ENCODE measurements around the gene TMX3. TPM values are rescaled to one million over a fixed set of nuclear protein-coding genes. Genes with fewer than 3 reads are reported as not detected.

The TMX3 gene
- total RNA-seq, 2 donors from 2014 or later: 44.0 to 52.7 TPM

- Mint-ChIP-seq H3K36me3 (no peaks in the 10 kb centered on the region), H3K9me3 (no peaks in the 10 kb centered on the region), H3K27ac (no peak overlapping the region)
- DNase-seq (ENCODE audit: low spot score in 2 of 2) (no peak), ATAC-seq (no peak)
Observed at GRCh38 chr18:68723539-68723938, 8.6 kb upstream of the TMX3 start.

DNA sequence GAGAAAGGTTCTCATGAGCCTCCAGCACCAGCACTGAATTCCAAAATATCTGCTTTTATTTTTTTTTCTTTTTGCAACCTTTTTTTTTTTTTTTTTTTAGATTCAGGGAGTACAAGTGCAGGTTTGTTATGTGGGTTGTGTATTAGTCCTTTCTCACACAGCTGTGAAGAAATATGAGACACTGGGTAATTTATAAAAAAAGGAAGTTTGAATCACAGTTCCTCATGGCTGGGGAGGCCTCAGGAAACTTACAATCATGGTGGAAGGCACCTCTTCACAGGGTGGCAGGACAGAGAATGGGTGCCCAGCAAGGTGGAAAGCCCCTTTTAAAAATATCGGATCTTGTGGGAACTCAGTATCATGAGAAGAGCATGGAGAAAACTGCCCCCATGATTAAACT, 7.9 kb upstream of the TMX3 start:
- no peak for DNase-seq (ENCODE audit: low spot score in 2 of 2)
- Mint-ChIP-seq H3K9me3 (no peaks in the 10 kb centered on the region), H3K27ac (peak overlapping the region in 1 of 2 donors; percentile 82), H3K36me3 (no peaks in the 10 kb centered on the region)
- no peak for ATAC-seq

DNA sequence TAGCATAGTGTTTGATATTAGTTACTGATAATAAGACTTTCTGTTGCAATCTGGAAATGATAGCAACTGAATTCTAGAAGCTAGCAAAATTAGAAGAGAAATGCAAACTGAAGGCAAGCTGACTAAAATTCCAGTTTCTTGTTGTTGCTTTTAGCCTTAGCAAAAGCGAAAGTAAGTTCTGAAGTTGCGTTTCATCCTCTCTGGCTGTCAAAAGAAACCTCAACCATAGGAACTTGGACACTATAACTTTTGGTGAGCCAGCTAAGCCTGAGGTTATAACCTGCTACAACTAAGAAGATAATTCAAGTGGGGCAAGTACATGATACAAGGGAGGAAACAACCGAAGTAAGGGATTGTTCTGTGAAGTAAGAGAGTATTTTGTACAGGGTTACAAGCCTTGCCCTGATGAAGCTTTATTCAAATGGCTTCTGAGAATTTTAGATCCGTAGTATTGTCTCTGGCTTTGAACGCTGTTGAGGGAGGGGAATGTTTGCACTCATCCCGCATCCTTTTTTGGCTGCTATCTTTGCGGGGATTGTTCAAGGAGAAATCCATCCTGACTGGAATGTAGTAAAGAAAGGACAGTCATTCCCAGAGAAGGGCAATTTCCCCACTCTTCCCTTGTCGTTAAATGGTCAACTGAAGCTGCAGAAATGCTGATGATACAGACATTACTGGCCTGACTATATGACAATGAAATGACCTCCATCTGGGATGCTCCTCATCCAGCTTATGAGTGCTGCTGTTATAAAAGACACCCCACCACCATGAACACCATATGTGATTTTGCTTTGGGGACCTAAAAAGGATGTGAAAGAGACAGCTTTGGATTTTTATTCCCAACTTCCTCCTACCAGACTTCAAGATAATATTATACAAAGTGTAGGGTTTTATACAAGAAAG, 7.0 kb upstream of the TMX3 start:
- no peaks in the 10 kb centered on the region for H3K9me3 Mint-ChIP-seq
- peak overlapping the region; percentile 81 to 82 for H3K27ac Mint-ChIP-seq
- no peaks in the 10 kb centered on the region for H3K36me3 Mint-ChIP-seq
- DNase-seq (ENCODE audit: low spot score in 2 of 2) (no peak), ATAC-seq (peak; percentile 94)

DNA sequence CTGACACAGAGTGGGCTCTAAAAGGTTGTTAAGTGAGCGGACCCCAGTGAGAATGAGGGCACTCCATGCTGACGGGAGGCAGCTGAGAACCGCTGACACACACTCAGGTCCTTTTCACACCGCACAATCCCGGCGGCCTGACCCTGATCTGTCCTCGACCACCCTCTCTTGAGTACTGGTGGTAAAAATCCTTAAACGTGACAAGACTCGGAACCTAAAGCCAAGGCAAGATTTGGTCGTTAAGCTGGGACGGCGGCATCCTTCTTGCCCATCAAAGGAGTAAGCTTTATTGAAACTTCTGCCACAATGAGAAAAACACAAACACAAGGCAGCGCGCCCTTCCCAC, 569 bp downstream of the TMX3 start:
- H3K36me3 Mint-ChIP-seq: peaks cover 23 to 29% of the 10 kb centered on the region in 2 donors
- no peaks in the 10 kb centered on the region for H3K9me3 Mint-ChIP-seq
- peak overlapping the region; percentile 91 to 95 for H3K27ac Mint-ChIP-seq
- no peak for DNase-seq (ENCODE audit: low spot score in 2 of 2)
- ATAC-seq: peak in 1 of 2 donors; percentile 17

GRCh38 chr18:68713796-68714195, 1.1 kb downstream of the TMX3 start:
- Mint-ChIP-seq H3K9me3 (no peaks in the 10 kb centered on the region), H3K36me3 (peaks cover 26 to 34% of the 10 kb centered on the region in 2 donors), H3K27ac (peak overlapping the region; percentile 91 to 95)
- ATAC-seq (no peak), DNase-seq (ENCODE audit: low spot score in 2 of 2) (no peak)

DNA sequence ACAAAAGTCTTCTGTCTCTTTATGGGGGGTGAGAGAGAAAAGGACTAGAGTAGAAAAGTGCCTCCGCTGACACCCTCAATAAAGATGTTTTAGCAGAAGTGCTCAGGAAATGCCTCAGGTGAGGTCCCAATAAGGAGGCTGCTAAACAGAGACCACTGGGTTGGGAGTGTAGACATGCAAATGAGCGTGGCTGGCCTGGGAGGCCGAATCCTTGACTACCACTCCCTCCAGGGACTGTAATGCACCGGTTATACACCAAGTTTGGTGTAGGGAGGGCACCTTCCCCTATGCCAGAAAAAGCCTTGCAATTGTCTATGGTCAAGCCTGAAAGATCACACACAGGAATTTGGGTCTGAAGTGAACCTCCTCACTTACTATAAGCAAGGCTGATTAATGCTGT, 1.8 kb downstream of the TMX3 start:
- peaks cover 32 to 41% of the 10 kb centered on the region in 2 donors for H3K36me3 Mint-ChIP-seq

GRCh38 chr18:68707646-68708045, 7.3 kb downstream of the TMX3 start:
- DNase-seq (ENCODE audit: low spot score in 2 of 2) (no peak), ATAC-seq (no peak)
- Mint-ChIP-seq H3K9me3 (no peaks in the 10 kb centered on the region), H3K36me3 (peaks cover 24 to 57% of the 10 kb centered on the region in 2 donors), H3K27ac (no peak overlapping the region)

More for the DNA sequence above, 1.8 kb downstream of the TMX3 start:
- peak overlapping the region; percentile 54 to 81 for H3K27ac Mint-ChIP-seq
- DNase-seq (ENCODE audit: low spot score in 2 of 2) (no peak), ATAC-seq (no peak)
- H3K9me3 Mint-ChIP-seq: no peaks in the 10 kb centered on the region

DNA sequence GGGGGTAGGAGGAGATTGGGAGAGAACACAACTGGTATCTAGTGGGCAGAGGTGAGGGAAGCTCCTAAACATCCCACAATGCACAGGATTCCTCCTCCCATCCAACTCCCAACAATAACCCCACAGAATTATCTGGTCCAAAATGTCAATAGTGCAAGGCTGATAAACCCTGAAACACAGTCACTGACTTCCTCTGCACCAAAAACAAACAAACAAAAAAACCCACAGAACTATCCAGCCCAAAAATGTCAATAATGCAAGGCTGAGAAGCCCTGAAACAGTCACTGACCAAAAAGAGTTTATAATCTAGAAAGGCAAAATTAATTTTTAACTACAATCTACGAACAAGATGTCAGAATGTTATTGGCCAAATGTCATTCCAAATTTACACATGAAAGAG, 9.8 kb downstream of the TMX3 start:
- ATAC-seq (no peak), DNase-seq (ENCODE audit: low spot score in 2 of 2) (no peak)
- Mint-ChIP-seq H3K9me3 (no peaks in the 10 kb centered on the region), H3K36me3 (peaks cover 20 to 56% of the 10 kb centered on the region in 2 donors), H3K27ac (peak overlapping the region in 1 of 2 donors; percentile 24)

DNA sequence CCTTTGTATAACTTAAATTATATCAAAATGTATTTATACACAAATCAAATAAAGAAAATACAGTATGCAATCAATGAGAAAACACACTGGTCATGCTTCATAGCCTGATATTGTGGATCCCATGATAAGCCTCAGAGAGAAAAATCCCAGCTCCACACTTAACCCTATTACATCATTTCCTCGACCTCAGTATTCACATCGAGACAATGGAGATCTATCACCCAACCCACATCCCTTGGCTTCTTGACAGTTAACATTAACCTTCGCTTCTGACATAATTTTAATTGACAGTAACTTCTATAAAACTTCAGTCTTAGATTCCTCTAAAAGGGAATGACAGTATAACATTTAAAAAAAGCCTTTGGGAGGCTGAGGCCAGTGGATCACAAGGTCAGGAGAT, 11.6 kb downstream of the TMX3 start:
- Mint-ChIP-seq H3K36me3 (peaks cover 9 to 39% of the 10 kb centered on the region in 2 donors), H3K9me3 (no peaks in the 10 kb centered on the region), H3K27ac (no peak overlapping the region)
- DNase-seq (ENCODE audit: low spot score in 2 of 2) (no peak), ATAC-seq (no peak)

DNA sequence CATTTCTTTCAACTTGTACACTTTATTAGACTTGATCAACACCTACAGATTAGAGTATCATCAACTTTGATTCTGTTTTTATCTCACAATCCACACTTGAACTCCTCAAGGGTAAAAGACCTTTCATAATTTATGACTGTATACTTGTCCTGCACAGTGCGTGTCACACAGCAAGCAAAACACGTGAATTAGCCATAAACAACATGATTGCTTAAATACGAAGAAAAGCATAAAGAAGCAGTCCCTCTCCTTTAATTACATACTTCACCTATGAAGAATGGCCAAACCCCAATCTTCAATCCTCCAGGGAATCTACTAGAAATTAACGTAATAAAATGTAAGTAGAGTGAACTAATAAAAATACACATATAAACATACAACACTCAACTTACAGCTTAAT, 13.6 kb downstream of the TMX3 start:
- Mint-ChIP-seq H3K36me3 (peaks cover 0 to 30% of the 10 kb centered on the region in 2 donors), H3K27ac (no peak overlapping the region), H3K9me3 (no peaks in the 10 kb centered on the region)
- ATAC-seq (no peak), DNase-seq (ENCODE audit: low spot score in 2 of 2) (no peak)

DNA sequence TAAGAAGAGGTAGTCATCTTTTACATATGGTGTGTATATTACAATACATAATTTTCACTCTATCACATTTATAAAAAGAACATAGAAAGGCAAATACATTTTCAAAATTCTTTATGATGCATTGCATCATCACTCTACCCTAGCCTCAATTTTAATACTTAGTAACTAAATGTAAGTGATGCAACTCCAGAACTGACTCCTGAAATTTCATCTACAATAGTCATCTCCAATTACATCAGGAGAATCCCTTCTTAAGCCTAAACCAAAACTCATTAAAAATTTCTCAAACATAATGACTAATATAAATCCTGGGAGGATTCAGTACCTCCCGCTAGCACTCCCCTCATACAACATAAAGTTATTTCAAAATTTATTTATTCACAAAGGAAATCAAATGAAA, 15.9 kb downstream of the TMX3 start:
- peaks cover 7 to 25% of the 10 kb centered on the region in 2 donors for H3K36me3 Mint-ChIP-seq
- H3K9me3 Mint-ChIP-seq: no peaks in the 10 kb centered on the region
- H3K27ac Mint-ChIP-seq: no peak overlapping the region
- no peak for ATAC-seq
- no peak for DNase-seq (ENCODE audit: low spot score in 2 of 2)

- Mint-ChIP-seq H3K27ac (no peak overlapping the region), H3K9me3 (no peaks in the 10 kb centered on the region), H3K36me3 (peaks cover 7 to 24% of the 10 kb centered on the region in 2 donors)
- no peak for ATAC-seq
- no peak for DNase-seq (ENCODE audit: low spot score in 2 of 2)
Observed at GRCh38 chr18:68696937-68697336, 18.0 kb downstream of the TMX3 start.

DNA sequence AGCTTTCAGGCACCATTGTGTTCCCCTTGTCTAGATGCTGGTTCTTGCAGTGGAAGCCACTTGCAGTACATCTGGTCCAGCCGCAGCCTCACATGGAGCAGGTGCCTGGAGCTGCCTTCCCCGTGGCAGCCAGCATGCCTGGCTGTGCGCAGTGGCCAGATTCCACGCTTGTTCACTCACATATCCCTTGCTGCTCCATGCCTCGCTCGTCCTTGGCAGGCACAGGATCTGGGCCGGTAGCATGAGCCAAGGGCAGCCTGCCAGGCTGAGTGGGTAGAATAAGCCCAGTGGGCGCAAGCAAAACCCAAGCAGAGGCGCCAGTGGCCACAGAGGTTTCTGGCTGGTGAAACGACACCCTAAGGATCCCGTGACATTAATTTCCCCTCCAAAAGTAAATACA, 20.6 kb downstream of the TMX3 start:
- H3K9me3 Mint-ChIP-seq: no peaks in the 10 kb centered on the region

DNA sequence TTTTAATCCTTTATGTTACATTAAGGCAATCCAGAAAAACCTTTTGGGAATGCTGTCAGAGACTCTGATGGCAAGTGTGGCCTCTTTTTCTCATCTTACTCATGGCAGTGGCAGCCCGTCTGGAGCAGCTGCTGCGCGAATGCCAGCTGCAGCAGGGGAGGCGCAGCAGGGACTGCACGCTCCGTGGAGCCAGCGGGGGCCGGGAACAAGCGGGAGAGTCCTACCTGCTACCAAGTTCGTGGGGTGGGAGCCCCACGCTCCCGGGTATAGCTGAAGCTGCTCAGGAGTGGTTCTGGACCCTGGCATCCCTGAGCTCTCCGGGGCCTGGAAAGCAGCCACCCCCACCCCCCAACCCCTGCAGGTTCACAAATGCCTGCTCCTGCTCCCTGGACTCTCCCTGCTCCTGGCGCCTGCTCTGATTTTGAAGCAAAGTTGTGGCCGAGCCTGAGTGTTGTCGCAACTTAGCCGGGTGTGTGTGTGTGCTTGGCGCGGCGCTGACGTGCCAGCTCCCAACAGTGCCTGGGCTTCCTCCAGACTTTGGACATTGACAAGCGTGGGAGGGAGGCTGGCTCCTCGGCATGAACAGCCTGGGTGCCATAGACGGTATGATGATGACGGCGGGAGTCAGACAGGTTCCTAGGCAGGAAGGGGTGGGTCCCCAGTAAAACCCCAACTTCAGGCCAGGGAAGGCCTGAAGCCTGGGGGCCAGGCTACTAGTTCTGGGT, 21.7 kb downstream of the TMX3 start:
- ATAC-seq (no peak), DNase-seq (ENCODE audit: low spot score in 2 of 2) (no peak)
- peaks cover 7 to 14% of the 10 kb centered on the region in 2 donors for H3K36me3 Mint-ChIP-seq
- H3K9me3 Mint-ChIP-seq: no peaks in the 10 kb centered on the region
- no peak overlapping the region for H3K27ac Mint-ChIP-seq

More for the DNA sequence above, 20.6 kb downstream of the TMX3 start:
- Mint-ChIP-seq H3K36me3 (peaks cover 7 to 14% of the 10 kb centered on the region in 2 donors), H3K27ac (no peak overlapping the region)
- no peak for DNase-seq (ENCODE audit: low spot score in 2 of 2)
- ATAC-seq: no peak

DNA sequence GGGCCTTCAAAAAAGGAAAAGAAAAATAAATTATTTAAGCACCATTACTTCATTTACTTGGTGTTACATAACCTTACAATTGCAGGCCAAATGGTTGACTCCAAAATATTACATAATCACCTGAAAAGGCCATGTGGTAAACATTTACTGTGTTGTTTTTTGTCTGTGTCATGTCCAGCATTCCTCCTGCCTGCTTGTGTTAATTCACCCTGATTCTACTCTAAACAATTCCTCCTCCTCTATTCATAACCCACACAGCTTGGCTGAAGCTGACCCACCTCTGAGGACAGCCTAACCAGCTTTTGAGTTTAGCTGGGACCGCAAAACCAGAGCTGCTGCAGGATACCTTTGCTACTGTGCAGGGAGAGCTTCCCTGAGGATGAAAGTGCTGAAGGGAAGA, 35.4 kb downstream of the TMX3 start:
- H3K9me3 Mint-ChIP-seq: no peaks in the 10 kb centered on the region

GRCh38 chr18:68676913-68677312, 38.0 kb downstream of the TMX3 start:
- Mint-ChIP-seq H3K27ac (peak overlapping the region in 1 of 2 donors; percentile 84), H3K9me3 (no peaks in the 10 kb centered on the region), H3K36me3 (peaks cover 0 to 4% of the 10 kb centered on the region in 2 donors)
- DNase-seq (ENCODE audit: low spot score in 2 of 2) (no peak), ATAC-seq (peak in 1 of 2 donors; percentile 44)

More for the DNA sequence above, 35.4 kb downstream of the TMX3 start:
- peaks cover 0 to 4% of the 10 kb centered on the region in 2 donors for H3K36me3 Mint-ChIP-seq
- H3K27ac Mint-ChIP-seq: peak overlapping the region in 1 of 2 donors; percentile 81
- ATAC-seq (no peak), DNase-seq (ENCODE audit: low spot score in 2 of 2) (no peak)

DNA sequence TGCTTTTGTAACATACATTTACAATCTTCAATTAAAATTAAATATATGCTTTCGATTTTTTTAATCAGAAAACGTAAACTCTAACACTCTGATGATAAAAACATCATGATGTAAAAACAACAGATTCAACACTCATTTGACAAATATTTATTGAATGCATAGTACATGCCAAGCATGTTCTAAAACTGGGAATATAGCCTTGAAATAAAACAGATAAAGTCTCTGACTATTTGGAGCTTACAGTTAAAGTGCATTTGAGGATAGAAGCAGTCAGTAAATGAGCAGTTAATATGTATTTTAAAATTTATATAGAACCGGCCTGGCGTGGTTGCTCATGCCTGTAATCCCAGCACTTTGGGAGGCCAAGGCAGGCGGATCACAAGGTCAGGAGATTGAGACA, 47.8 kb downstream of the TMX3 start:
- ATAC-seq (no peak), DNase-seq (ENCODE audit: low spot score in 2 of 2) (no peak)
- Mint-ChIP-seq H3K36me3 (no peaks in the 10 kb centered on the region), H3K27ac (no peak overlapping the region), H3K9me3 (no peaks in the 10 kb centered on the region)

All from activated naive CD4-positive, alpha-beta T cell treated with anti-CD3 and anti-CD28 coated beads, Interleukin-2, amount 50 U/mL, for 72 hours (primary cell).